MM.1S (cell line): ENCODE data around the gene EFR3B.

ENCODE experiments used
- CTCF ChIP-seq: fragments of 300-600 bp; sonication (generic); IDR thresholded peaks from 2 replicates; pipeline ENCODE4 v1.5.1; 2016; ENCODE audit warnings: antibody characterized with exemption, low read length, mixed read lengths
- EZH2 ChIP-seq: fragments of 300-600 bp; sonication (generic); optimal IDR thresholded peaks from 2 replicates; pipeline ENCODE3; 2017; ENCODE audit warnings: low read depth, mild to moderate bottlenecking, antibody characterized with exemption, low read length, mixed read lengths
- EZH2phosphoT487 ChIP-seq: fragments of 300-600 bp; sonication (generic); IDR thresholded peaks from 2 replicates; pipeline ENCODE4 v1.6.1; 2018; ENCODE audit warnings: antibody characterized with exemption, low read length

GRCh38 chr2:25202275-25202674 lies 160.4 kb downstream of the EFR3B start:
- TF ChIP-seq CTCF (no peak), EZH2 (no peak), EZH2phosphoT487 (no peak)
